Spleen (tissue), 7 donors: ENCODE results near the gene AFM.

ENCODE experiments used
- CTCF ChIP-seq, 11 experiments: fragments of 200-600 bp in 7 of 11; fragments of 450-650 bp in 4 of 11; sonication (generic) in 4 of 11; IDR thresholded peaks in 8 of 11; conservative IDR thresholded peaks in 3 of 11; 1 replicate in 7 of 11; 2 replicates in 4 of 11; pipeline versions ENCODE4 v1.4.0 to v1.8.0; 2016 to 2021; ENCODE audit warnings: antibody characterized with exemption in 11 of 11, inconsistent platforms in 4 of 11, mild to moderate bottlenecking in 1 of 11
- POLR2A ChIP-seq, 3 donors: fragments of 450-650 bp; IDR thresholded peaks; one replicate each; pipeline ENCODE4 v1.5.1; 2017; ENCODE audit warnings: antibody characterized with exemption in 3 of 3, mild to moderate bottlenecking in 1 of 3
- POLR2AphosphoS5 ChIP-seq, 3 donors: sonication (generic); formaldehyde crosslinking; IDR thresholded peaks; one replicate each; pipeline ENCODE4 v1.5.1; 2017; ENCODE audit warnings: antibody characterized with exemption in 3 of 3
- donor health status: DM: no; HTN: no; CAD: no; lungs with moderate emphysema.
- donor health status: DM: no; HTN: no; CAD: no.
- donor health status: DM: no; HTN: no; CAD: no.

- no peak for TF ChIP-seq CTCF (IDR thresholded peaks at IDR 0.05 in 8 of 11, conservative IDR thresholded peaks at IDR 0.05 in 3 of 11)
- TF ChIP-seq POLR2A (IDR thresholded peaks at IDR 0.05) = no peak
- no peak for TF ChIP-seq POLR2AphosphoS5 (IDR thresholded peaks at IDR 0.05)
Measured at GRCh38 chr4:73470728-73471127, 10.8 kb upstream of the AFM start.
